Head of caudate nucleus (tissue), 42 donors: ENCODE results near the gene BBOF1.

Source experiments
- DNase-seq, 42 donors: peaks; one replicate each; pipeline versions ENCODE4 v3.0.0 to v3.0.0-alpha.2; 2020 to 2021; ENCODE audit warnings: mixed read lengths in 7 of 42
- intact Hi-C: fragments of 100-400 bp; cut with DNase I; formaldehyde crosslinking; loops from one replicate; pipeline ENCODE4 v1.15.0; 2022

Gene BBOF1

DNA sequence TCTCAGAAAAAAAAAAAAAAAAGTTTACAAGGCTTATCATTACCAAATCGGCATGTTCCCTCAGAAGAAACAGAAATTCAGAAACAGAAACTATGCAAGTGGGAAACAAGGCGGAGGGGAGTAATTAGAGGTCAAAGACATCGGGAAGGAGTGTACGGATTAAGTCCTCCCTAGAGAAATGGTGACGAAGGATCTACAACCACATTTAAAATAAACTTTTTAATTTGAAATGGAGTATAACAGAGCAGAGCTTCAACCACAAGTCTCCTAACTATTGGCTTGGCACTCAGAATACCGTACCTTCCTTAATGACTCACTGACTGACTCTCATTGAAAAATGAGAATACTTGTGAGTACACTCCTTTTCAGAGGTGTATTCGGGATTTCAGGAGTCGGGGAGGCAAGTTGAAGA lies 969 bp upstream of the BBOF1 start:
- no peak for DNase-seq
- intact Hi-C loops, result loop anchor here (10.0 kb wide), 1 partner anchor 63 kb away; the partner anchor contains the start of genes COQ6 and FAM161B

DNA sequence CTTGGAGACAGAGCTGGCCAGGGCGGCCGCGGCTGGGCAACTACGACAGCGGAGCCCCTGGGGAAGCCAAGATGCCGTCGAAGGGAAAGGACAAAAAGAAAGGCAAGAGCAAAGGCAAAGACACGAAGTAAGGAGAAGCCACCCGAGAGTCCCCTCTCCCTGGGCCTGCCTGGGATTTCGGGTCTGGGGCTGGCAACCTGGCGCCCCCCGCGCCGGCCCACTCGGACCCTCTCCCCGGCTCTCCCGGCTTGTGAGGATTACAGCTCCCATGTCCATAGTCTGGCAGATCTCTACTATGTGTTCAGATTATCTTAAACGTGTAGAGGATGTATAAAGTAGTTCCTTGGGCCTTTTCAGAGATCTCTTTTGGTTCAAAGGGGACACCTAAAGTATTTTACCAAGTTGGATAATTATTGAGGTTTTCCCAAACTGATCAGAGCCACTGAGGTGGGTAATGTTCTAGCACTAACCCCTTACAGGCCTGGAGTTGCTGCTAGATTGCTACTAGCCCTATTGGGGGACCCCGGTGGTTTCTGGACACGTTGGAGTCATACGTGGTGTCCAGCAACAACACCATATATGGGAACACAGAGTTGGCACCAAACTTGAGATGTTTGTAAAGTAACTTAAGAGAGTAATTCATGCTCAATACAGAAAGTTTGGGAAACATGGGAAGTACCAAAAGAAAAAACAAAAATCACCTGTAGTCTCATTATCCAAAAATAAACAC lies 424 bp downstream of the BBOF1 start:
- intact Hi-C loops, result loop anchor here (10.0 kb wide), 1 partner anchor 65 kb away; the partner anchor contains the start of genes COQ6 and FAM161B
- peak in 1 of 42 donors; percentile 17 for DNase-seq

DNA sequence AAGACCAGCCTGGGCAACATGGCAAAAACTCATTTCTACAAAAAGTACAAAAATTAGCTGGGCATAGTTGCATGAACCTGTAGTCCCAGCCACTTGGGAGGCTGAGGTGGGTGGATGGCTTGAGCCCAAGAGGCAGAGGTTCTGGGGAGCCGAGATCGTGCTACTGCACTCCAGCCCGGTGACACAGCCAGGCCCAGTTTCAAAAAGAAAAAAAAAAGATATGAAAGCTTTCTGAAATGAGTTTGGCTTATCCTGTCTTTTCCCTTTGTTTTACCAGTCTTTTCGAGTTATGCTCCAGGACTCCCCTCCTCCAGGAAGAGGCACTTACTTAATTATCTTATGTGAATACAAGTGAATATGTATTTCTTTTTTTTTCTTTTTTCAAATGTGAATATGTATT lies 3.2 kb downstream of the BBOF1 start:
- DNase-seq, result no peak
- intact Hi-C loops, result no loop called here

DNA sequence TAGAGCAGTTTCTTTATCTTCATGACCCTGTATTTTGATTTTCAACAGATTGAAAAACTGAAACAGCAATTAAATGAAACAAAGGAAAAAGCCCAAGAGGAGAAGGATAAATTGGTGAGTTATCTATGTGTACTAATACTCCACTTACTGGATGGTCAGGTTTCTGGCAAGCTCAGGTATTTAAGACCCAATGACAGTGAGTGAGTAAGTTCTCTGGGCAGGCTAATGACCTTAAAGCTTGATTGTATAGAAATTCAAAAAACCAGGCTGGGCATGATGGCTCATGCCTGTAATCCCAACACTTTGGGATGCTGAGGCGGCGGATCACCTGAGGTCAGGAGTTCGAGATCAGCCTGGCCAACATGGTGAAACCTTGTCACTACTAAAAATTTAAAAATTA lies 10.0 kb downstream of the BBOF1 start:
- DNase-seq, result no peak
- intact Hi-C loops, result no loop called here

DNA sequence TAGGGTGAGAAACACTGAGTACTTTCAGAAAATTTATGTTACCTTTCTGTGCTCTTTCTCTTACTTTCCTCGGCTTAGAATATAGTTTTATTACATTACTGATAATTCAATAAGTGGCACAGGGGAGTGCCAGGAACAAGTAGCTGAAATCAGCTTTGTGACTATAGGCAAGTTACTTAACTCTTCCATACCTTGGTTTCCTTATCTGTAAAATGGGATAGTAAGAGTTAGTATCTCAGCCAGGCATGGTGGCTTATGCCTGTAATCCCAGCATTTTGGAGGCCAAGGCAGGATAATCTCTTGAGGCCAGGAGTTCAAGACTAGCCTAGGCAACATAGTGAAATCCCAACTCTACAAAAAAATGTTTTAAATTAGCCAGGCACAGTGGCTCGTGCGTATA lies 15.4 kb downstream of the BBOF1 start:
- intact Hi-C loops, result no loop called here
- DNase-seq, result no peak

DNA sequence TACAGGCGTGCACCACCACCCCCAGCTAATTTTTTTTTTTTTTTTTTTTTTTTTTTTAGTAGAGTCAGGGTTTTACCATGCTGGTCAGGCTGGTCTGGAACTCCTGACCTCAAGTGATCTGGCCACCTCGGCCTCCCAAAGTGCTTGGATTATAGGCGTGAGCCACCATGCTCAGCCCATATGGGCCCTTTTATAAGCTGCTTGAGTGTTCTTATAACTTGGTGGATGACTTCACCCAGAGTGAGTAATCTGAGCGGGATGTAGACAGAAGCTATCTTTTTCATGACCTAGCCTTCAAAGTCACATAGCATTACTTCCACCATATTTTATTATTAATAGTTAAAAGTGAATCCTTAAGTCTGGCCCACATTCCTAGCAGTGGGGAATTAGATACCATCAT lies 16.4 kb downstream of the BBOF1 start:
- intact Hi-C loops, result no loop called here
- no peak for DNase-seq

DNA sequence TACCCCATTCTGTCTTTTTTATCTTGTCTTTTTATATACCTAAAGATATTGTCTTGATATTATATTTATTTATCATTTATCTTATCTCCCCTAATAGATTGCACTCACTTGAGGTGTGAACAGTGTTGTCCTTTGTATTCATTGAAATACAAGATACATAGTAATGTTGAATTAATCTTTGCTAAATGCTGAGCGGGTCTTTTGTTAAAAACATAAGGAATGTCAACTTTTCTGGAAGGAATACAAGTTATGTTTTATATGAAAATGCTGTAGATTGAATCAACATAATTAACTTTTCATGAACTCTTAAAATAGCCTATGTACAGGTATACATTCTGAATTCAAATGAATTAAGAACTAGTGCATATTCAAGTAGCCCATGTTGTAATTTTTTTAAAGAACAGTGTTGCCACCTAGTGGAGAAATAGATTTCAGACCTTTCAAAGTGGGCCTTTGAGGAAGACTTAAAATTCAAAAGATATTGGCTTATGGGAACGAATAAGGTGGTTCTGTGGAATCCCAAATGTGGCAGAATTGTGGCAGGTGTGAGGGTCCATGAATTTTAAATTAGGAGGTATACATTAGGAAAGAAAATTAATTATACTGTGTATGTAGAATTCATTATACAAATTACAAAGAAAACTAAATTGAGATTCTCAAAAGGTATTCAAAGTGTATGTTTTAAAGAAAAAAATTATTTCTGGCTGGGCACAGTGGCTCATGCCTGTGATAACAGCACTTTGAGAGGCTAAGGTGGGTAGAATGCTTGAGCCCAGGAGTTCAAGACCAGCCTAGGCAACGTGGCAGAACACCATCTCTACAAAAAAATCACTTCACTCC lies 19.1 kb downstream of the BBOF1 start:
- intact Hi-C loops, result no loop called here
- DNase-seq, result peak in 1 of 42 donors; percentile 40

DNA sequence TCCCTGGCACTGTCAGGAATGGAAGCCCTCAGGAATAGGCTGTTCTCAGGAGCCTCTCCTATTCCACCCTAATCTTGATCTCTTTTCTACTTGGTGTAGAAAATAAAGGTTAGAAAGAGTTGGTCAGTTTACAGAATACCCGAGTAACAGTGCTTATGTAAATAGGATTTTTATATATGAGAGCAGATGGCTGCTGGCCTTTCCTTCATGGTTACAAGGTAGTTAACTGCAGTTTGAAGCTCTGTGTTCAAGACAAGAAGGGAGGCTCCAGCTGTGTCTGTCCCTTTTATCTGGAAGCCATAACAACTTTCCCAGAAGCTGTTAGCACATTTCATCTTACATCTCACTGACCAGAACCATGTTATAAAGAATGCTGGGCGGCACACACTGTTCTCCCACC lies 23.1 kb downstream of the BBOF1 start:
- no peak for DNase-seq
- intact Hi-C loops, result no loop called here

DNA sequence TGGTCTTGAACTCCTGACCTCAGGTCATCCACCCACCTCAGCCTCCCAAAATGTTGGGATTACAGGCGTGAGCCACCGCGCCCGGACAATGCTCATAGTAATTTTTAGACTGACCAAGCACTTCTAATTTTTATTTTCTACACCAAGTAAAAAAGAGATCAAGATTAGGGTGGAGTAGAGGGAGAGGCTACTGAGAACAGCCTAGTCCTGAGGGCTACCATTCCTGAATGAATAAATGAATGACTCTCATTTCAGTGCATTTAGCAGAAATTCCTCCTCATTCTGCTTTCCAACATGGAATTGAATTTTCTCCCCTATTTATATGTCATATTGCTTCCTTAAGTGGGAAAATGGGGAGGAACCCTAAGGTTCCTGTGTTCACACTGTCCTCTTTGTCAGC lies 26.4 kb downstream of the BBOF1 start:
- no peak for DNase-seq
- intact Hi-C loops, result no loop called here

DNA sequence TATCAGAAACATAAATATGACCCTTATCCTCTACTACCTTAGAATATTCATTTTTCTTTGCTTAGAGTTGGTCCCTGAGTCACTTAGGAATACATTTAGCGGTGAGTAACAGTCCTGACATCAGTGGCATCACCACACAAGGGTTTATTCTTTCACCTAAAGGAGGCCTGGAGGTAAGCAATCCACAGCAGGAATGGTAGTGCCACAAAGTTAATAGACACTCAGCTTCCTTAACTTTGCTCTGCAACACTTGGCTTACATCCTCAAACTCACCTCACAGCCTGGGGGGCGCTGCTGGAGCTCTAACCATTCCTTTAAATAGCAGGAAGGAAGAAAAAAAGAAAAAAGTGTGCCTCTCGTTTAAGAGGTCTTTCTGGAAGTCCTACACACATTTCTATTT lies 29.1 kb downstream of the BBOF1 start:
- intact Hi-C loops, result no loop called here
- no peak for DNase-seq

DNA sequence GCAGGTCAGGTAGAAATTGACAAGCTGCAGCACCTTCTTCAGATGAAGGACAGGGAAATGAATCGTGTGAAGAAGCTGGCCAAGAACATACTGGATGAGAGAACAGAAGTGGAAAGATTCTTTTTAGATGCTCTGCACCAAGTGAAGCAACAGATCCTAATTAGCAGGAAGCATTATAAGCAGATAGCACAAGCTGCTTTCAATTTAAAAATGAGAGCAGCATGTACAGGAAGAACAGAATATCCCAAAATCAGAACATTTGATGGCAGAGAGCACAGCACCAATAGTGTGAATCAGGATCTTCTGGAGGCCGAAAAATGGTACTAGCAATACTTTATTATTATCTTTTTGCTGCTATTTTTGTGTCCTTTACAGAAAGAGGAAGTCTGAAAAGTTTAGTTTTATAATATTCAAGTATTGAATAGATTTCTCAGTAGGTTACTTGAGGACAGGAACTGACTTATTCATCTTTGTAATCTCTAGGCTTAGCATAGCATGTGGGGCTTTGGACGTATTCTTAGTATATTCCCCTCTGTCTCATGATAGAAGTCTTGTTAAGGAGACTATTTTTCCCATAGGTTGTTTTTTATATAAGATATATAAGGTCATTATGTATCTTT lies 30.8 kb downstream of the BBOF1 start:
- no peak for DNase-seq
- intact Hi-C loops, result no loop called here

DNA sequence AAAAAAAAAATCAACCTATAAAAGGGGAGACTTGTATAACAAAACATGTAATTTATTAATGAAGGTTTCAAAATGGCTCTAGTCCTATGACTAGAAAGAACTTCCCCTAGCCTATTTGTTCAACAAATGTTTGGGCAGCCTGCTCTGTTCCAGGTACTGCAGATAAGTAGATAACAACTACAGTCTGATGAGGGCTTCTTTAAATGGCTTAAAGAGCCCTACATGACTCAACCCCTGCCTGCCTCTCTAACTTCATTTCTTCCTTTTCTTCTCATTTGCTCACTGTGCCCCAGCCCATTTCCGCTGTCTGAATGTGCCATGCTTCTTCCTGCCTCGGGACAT lies 43.6 kb downstream of the BBOF1 start:
- intact Hi-C loops, result no loop called here
- DNase-seq, result no peak

DNA sequence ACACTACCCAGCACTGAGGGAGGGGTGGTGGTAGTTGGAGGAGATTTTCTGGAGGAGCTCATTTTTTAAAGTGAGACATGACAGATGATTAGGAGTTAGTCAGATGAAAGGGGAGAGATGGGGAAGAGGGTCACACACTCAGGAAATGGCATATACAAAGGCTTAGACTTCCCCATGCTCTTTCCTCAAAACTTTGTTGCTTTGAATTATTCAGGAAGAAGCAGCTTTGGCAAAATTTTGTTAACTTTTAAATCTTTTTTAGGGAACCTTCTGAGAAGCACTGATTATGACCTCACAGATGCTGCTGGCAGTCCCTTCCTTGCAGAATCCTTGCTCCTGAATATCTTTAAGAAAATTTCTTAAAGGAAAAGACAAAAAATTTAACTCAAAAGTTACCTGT lies 45.3 kb downstream of the BBOF1 start:
- no peak for DNase-seq
- intact Hi-C loops, result no loop called here

DNA sequence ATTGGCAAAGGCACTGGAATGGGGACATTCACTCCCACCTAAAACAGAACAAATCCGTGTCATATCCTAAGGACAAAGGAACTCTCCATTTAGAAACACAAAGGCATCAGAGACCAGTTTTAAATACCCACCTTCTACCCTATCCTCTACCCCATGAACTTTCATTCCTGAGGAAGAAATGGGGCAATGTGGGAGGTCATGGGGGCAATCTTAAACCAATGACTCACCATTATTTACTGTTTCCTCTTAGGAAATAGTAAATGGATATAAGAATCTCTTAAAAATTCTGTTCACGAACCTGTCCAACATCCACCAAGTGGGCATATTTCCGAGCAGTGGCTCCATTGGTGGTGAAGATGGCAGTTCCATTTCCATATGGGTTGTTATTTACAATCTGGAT lies 45.7 kb downstream of the BBOF1 start:
- intact Hi-C loops, result no loop called here
- no peak for DNase-seq

DNA sequence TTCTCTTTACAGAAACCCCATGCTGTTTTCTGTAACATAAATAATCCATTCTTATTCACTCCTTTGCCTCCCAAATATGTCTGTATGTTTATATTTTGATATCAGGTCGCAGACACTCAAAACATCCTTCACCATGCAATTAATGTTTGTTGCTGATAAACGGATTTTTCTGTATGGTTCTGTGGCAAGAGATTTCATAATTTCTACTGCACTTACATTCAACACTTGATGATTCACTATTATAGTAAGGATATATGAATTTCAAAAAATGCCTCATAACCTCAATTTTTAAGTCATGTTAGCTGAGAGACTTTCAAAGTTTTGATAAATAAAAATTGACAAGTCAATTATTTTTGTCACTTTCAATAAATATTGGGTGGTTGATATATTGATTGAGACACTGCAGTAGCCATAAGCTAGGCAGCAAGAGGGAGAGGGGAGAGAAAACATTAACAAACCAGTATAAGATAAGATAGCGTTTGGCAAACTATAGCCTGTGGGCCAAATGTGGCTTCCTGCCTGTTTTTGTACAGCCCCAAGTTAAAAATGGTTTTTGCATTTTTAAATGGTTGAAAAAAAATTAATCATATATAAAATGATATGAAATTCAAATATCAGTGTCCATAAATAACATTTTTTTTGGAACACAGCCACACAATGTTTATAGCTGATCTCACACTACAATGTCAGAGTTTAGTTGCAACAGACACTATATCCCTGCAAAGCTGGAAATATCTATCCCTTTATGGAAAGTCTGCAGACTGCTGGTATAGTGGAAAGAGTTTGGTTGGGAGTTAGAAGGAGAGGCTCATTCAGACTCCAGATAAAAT lies 46.8 kb downstream of the BBOF1 start:
- no peak for DNase-seq
- intact Hi-C loops, result no loop called here

DNA sequence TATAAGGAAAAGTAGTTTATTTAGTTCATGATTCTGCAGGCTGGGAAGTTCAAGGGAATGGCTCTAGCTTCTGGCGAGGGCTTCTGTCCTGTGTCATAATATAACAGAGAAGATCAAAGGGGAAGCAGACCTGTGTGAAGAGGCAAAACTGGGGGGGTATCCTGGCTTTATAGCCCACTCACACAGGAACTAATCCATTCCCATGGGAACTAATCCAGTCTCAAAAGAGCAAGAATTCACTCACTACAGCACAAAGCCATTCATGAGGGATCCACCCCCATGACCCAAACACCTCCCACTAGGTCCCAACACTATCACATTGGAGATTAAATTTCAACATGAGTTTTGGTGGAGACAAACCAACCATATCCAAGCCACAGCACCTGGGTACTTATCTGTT lies 58.3 kb downstream of the BBOF1 start:
- no peak for DNase-seq
- intact Hi-C loops, result no loop called here

DNA sequence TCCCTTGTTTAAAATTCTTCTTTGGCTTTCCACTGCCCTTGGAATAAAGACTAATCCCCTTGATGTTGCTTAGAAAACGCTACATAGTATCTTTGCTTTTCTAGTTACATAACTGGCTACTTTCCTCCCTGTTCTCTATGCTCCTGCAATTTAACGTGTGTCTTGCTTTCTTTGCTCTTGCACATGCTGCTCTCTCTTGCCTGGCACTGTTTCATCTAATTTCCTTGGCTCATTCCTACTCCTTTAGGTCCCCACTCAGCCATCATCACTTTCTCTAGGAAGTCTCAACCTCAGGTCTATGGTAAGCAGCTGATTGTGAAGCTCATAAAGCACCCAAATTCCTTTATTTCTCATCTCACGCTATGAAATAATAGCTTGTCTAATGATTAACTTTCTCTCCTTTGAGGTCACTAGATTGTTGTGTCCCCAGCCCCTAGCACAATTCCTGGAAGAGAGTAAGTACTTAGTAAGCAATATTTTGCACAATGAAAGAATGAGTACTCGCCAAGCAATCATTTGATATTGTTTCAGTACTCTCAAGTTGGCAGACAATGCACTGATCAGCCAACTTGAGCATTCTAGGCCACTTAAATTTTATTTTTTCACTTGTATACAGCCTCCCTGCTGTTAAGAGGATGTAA lies 61.8 kb downstream of the BBOF1 start:
- peak in 1 of 42 donors; percentile 10 for DNase-seq
- intact Hi-C loops, result no loop called here

DNA sequence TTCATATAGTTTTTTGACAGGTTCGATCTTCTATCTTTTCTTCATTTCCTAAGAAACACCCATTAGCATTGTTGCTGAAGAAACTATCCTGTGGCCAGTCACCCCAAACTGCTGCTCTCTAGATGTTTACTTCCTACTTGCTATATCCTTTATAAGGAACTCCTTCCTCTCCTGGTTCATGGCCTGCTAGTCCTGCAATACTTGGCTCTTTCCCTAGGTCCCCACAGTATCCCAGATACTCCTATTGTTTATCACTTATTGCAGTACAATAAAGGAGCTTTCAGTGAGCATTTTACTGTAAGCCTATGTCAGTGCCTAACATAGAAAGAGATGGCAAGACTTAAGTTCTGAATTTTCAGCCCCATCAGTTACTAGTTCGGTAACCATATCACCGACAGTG lies 62.3 kb downstream of the BBOF1 start:
- intact Hi-C loops, result no loop called here
- no peak for DNase-seq

DNA sequence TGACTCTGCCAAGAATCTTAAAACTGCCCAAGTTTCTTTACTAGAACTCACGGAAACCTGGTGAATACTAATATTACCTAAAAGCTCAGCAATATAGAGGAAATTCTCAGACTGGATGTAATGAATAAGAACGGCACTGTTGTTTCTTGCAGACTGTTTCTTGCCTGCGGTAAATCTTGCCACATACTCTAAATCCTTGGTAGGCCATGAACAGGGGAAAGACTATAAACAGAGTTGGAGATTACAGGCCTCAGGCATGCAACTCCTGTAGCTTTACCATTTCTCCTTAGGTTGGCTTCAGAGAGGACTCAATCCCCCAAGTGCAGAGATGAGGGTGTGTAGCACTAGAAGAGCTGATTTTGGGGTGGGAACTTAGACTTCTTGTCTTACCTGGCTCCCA lies 64.0 kb downstream of the BBOF1 start:
- intact Hi-C loops, result no loop called here
- DNase-seq, result peak in 1 of 42 donors; percentile 8
